GM12872 (cell line): ENCODE data around the gene TP73.

Experiments
- CTCF ChIP-seq: IDR thresholded peaks from 3 replicates; pipeline ENCODE4 v1.5.1; 2011; ENCODE audit warnings: low read depth, mild to moderate bottlenecking, low read length, moderate library complexity; ENCODE audit not compliant: insufficient read depth

TP73 gene

GRCh38 chr1:3734602-3735001, 82.3 kb downstream of the TP73 start:
- no peak for TF ChIP-seq CTCF

GRCh38 chr1:3735027-3735681, 82.8 kb downstream of the TP73 start:
- TF ChIP-seq CTCF: no peak

GRCh38 chr1:3735688-3736087, 83.4 kb downstream of the TP73 start:
- TF ChIP-seq CTCF: no peak

- TF ChIP-seq CTCF: no peak
Observed at GRCh38 chr1:3736131-3736561, 83.8 kb downstream of the TP73 start.

- no peak for TF ChIP-seq CTCF
Observed at GRCh38 chr1:3736708-3737107, 84.4 kb downstream of the TP73 start.

GRCh38 chr1:3738943-3739342, 86.6 kb downstream of the TP73 start:
- TF ChIP-seq CTCF: no peak

- no peak for TF ChIP-seq CTCF
Observed at GRCh38 chr1:3740042-3740441, 87.7 kb downstream of the TP73 start.
